H1 (cell line): ENCODE measurements around the gene GSG1L. TPM values are rescaled to one million over a fixed set of nuclear protein-coding genes. Genes with fewer than 3 reads are reported as not detected.
A peak's percentile ranks its signal among the peaks of the same experiment; 100 is the strongest.

Experiments used
- CTCF ChIA-PET: fragments of 300-600 bp; sonication (Branson Sonifier 250); formaldehyde crosslinking; loops from one replicate; lab custom pipeline; 2021; ENCODE audit not compliant: partially characterized antibody; lab: Charles Lee
- POLR2A ChIA-PET: fragments of 300-600 bp; sonication (Branson Sonifier 250); formaldehyde crosslinking; loops from one replicate; lab custom pipeline; 2021; ENCODE audit warnings: inconsistent platforms; ENCODE audit not compliant: partially characterized antibody; lab: Charles Lee
- DNase-seq, 2 experiments: peaks; one replicate each; pipeline versions ENCODE4 v3.0.0 to v3.0.0-alpha.2; 2010 to 2022; ENCODE audit warnings: low spot score in 2 of 2, low read depth in 1 of 2, mixed read lengths in 1 of 2
- FAIRE-seq: peaks from 2 replicates; lab custom pipeline; 2011; peaks lifted over from hg19 to GRCh38; lab: Jason Lieb, UNC
- H2AFZ ChIP-seq: 2 replicates; pipeline ENCODE4 v1.8.1; 2012; ENCODE audit warnings: low read length, inconsistent platforms
- H2AK5ac ChIP-seq: 2 replicates; pipeline ENCODE4 v1.6.1; 2013; ENCODE audit warnings: low read depth, low read length
- H2BK120ac ChIP-seq: replicated peaks from 2 replicates; pipeline ENCODE3; 2013; ENCODE audit warnings: low read depth, low read length, inconsistent platforms
- H2BK12ac ChIP-seq: 2 replicates; pipeline ENCODE4 v1.6.1; 2013; ENCODE audit warnings: low read depth, low read length
- H2BK15ac ChIP-seq: 2 replicates; pipeline ENCODE4 v1.6.1; 2013; ENCODE audit warnings: low read length
- H2BK20ac ChIP-seq: 2 replicates; pipeline ENCODE4 v1.6.1; 2013; ENCODE audit warnings: low read length
- H2BK5ac ChIP-seq: 2 replicates; pipeline ENCODE4 v1.6.1; 2013; ENCODE audit warnings: low read depth, low read length
- H3K14ac ChIP-seq: 2 replicates; pipeline ENCODE4 v1.6.1; 2013; ENCODE audit warnings: inconsistent platforms; ENCODE audit not compliant: insufficient read length
- H3K18ac ChIP-seq: 2 replicates; pipeline ENCODE4 v1.6.1; 2013; ENCODE audit warnings: low read length; ENCODE audit errors: extremely low read depth
- H3K23ac ChIP-seq: 2 replicates; pipeline ENCODE4 v1.6.1; 2013; ENCODE audit warnings: inconsistent platforms; ENCODE audit not compliant: insufficient read length
- H3K23me2 ChIP-seq: 2 replicates; pipeline ENCODE4 v1.6.1; 2013; ENCODE audit warnings: low read depth, low read length
- H3K27ac ChIP-seq: 2 replicates; pipeline ENCODE4 v1.6.1; 2011; ENCODE audit warnings: low read depth, low read length, inconsistent platforms
- H3K27me3 ChIP-seq, 4 experiments: replicated peaks in 1 of 4; 1 replicate in 1 of 4; 2 replicates in 3 of 4; pipeline versions ENCODE4 v1.6.1 to v1.8.1; 2011 to 2013; ENCODE audit warnings: low read length in 3 of 4, mild to moderate bottlenecking in 3 of 4, inconsistent platforms in 2 of 4, mixed read lengths in 2 of 4, moderate library complexity in 1 of 4; ENCODE audit not compliant: control insufficient read depth in 3 of 4, insufficient read depth in 3 of 4; ENCODE audit errors: extremely low read depth in 1 of 4
- H3K36me3 ChIP-seq, 4 experiments: 2 replicates each; pipeline versions ENCODE4 v1.6.1 to v1.8.1; 2011 to 2013; ENCODE audit warnings: mild to moderate bottlenecking in 4 of 4, low read length in 3 of 4, moderate library complexity in 2 of 4, control low read depth in 1 of 4, inconsistent platforms in 1 of 4; ENCODE audit not compliant: insufficient read depth in 4 of 4, control insufficient read depth in 2 of 4
- H3K4ac ChIP-seq: replicated peaks from 2 replicates; pipeline ENCODE3; 2013; ENCODE audit warnings: low read length, low read depth, mixed read lengths, inconsistent platforms; ENCODE audit not compliant: insufficient read length
- H3K4me1 ChIP-seq, 4 experiments: replicated peaks in 1 of 4; 1 replicate in 1 of 4; 2 replicates in 3 of 4; pipeline versions ENCODE4 v1.6.1 to v1.8.1; 2011 to 2013; ENCODE audit warnings: low read length in 3 of 4, inconsistent platforms in 2 of 4, mixed read lengths in 1 of 4; ENCODE audit not compliant: insufficient read depth in 4 of 4, control insufficient read depth in 3 of 4
- H3K4me2 ChIP-seq, 2 experiments: 2 replicates each; pipeline versions ENCODE4 v1.6.1 to v1.8.1; 2011 to 2013; ENCODE audit warnings: low read depth in 2 of 2, low read length in 2 of 2, control low read depth in 1 of 2, inconsistent platforms in 1 of 2, mild to moderate bottlenecking in 1 of 2; ENCODE audit not compliant: insufficient read depth in 1 of 2
- H3K4me3 ChIP-seq, 4 experiments: fragments of 200-600, 300-600 bp in 1 of 4; sonication (generic), shearing (Covaris generic), sonication (Bioruptor Twin) in 1 of 4; 2 replicates each; pipeline versions ENCODE4 v1.5.1 to v1.8.1; 2011 to 2016; ENCODE audit warnings: low read length in 4 of 4, low read depth in 3 of 4, control low read depth in 2 of 4, inconsistent platforms in 2 of 4, mild to moderate bottlenecking in 2 of 4, mixed read lengths in 1 of 4, moderate library complexity in 1 of 4; ENCODE audit not compliant: insufficient read depth in 2 of 4; ENCODE audit errors: extremely low read depth in 1 of 4
- H3K56ac ChIP-seq: replicated peaks from 2 replicates; pipeline ENCODE3; 2013; ENCODE audit warnings: low read depth, mild to moderate bottlenecking, mixed read lengths, low read length, inconsistent platforms; ENCODE audit not compliant: insufficient read length
- H3K79me1 ChIP-seq: 2 replicates; pipeline ENCODE4 v1.6.1; 2013; ENCODE audit warnings: low read depth, low read length, control low read depth
- H3K79me2 ChIP-seq, 2 experiments: 2 replicates each; pipeline versions ENCODE4 v1.6.1 to v1.8.1; 2012 to 2013; ENCODE audit warnings: low read length in 2 of 2, mild to moderate bottlenecking in 2 of 2, inconsistent platforms in 1 of 2; ENCODE audit not compliant: insufficient read depth in 2 of 2, control insufficient read depth in 1 of 2
- H3K9ac ChIP-seq, 4 experiments: replicated peaks in 1 of 4; 1 replicate in 1 of 4; 2 replicates in 3 of 4; pipeline versions ENCODE4 v1.6.1 to v1.8.1; 2011 to 2013; ENCODE audit warnings: low read depth in 3 of 4, low read length in 3 of 4, control low read depth in 2 of 4, mild to moderate bottlenecking in 2 of 4, moderate library complexity in 2 of 4, inconsistent platforms in 1 of 4; ENCODE audit errors: extremely low read depth in 1 of 4
- H3K9me3 ChIP-seq, 2 experiments: 2 replicates each; pipeline versions ENCODE4 v1.6.1 to v1.8.1; 2012 to 2013; ENCODE audit warnings: mild to moderate bottlenecking in 2 of 2, moderate library complexity in 2 of 2, control low read depth in 1 of 2, inconsistent platforms in 1 of 2, low read depth in 1 of 2, low read length in 1 of 2, mixed read lengths in 1 of 2; ENCODE audit not compliant: insufficient read depth in 2 of 2
- H4K20me1 ChIP-seq, 2 experiments: replicated peaks in 1 of 2; 2 replicates each; pipeline versions ENCODE3 to v1.8.1; 2011 to 2013; ENCODE audit warnings: inconsistent platforms in 2 of 2, low read length in 2 of 2, mild to moderate bottlenecking in 1 of 2; ENCODE audit not compliant: insufficient read depth in 2 of 2, control insufficient read depth in 1 of 2
- H4K5ac ChIP-seq: 2 replicates; pipeline ENCODE4 v1.6.1; 2013; ENCODE audit warnings: low read length, low read depth, mixed read lengths, inconsistent platforms; ENCODE audit not compliant: insufficient read length
- H4K8ac ChIP-seq: 2 replicates; pipeline ENCODE4 v1.8.0; 2013; ENCODE audit warnings: mild to moderate bottlenecking, moderate library complexity, low read length, inconsistent platforms; ENCODE audit not compliant: insufficient read depth; ENCODE audit errors: extremely low read depth
- H4K91ac ChIP-seq: replicated peaks from 2 replicates; pipeline ENCODE3; 2013; ENCODE audit warnings: low read length, mixed read lengths, inconsistent platforms; ENCODE audit not compliant: insufficient read length
- BACH1 ChIP-seq: IDR thresholded peaks from 2 replicates; pipeline ENCODE4 v1.6.1; 2012; ENCODE audit warnings: low read length, improper control_type of control experiment
- BCL11A ChIP-seq, 2 experiments: IDR thresholded peaks; one replicate each; pipeline ENCODE4 v1.6.1; 2011; ENCODE audit warnings: low read depth in 2 of 2, low read length in 2 of 2, mild to moderate bottlenecking in 2 of 2
- GTF2F1 ChIP-seq: IDR thresholded peaks from 2 replicates; pipeline ENCODE4 v1.6.1; 2012; ENCODE audit warnings: low read depth, low read length, improper control_type of control experiment, borderline replicate concordance
- PHF8 ChIP-seq: fragments of 200-600 bp; sonication (generic); conservative IDR thresholded peaks from 2 replicates; pipeline ENCODE4 v1.7.1; 2012; ENCODE audit warnings: low read depth, mild to moderate bottlenecking, inconsistent platforms, low read length, moderate library complexity
- RXRA ChIP-seq: IDR thresholded peaks from 2 replicates; pipeline ENCODE4 v1.6.1; 2011; ENCODE audit warnings: low read depth, mild to moderate bottlenecking, low read length, moderate library complexity; ENCODE audit not compliant: insufficient read depth
- ZNF274 ChIP-seq: IDR thresholded peaks from 2 replicates; pipeline ENCODE4 v1.7.0; 2012; ENCODE audit warnings: low read length, borderline replicate concordance; ENCODE audit errors: extremely low read depth
- WGBS, 2 experiments: shearing (Covaris generic) in 1 of 2; methylation state at CpG; one replicate each; pipeline versions ENCODE4 v1.1.6 to v1.1.7; 2013 to 2015; ENCODE audit warnings: low lambda C conversion rate in 2 of 2, mixed read lengths in 2 of 2, inconsistent platforms in 1 of 2, low coverage in 1 of 2, missing lambda C conversion rate in 1 of 2; ENCODE audit not compliant: insufficient replicate concordance in 2 of 2, insufficient coverage in 1 of 2, insufficient read length in 1 of 2; ENCODE audit errors: extremely low coverage in 1 of 2, missing lambda C conversion rate in 1 of 2; 5-methylcytosine and 5-hydroxymethylcytosine counted together
- polyA plus RNA-seq, 7 experiments: library from polyadenylated mRNA; depleted of rRNA in 3 of 7; stranded (reverse) in 5 of 7; unstranded in 2 of 7; fragments of >200 nt in 5 of 7; fragments of 200-250 nt in 2 of 7; gene quantifications; 1 replicate in 5 of 7; 2 replicates in 1 of 7; 4 replicates in 1 of 7; pipeline versions ENCODE4 v1.2.1 to v1.2.3, GENCODE V29; 2011 to 2013; ENCODE audit warnings: missing spikeins in 2 of 7, mixed read lengths in 2 of 7
- total RNA-seq: library from RNA; stranded (reverse); fragmentation: NEBNext Ultra II Directional; extraction: Animal tissue kit (Norgen Biotek cat#: 25700); gene quantifications from 2 replicates; pipeline ENCODE4 v1.2.1, GENCODE V29; 2021
- TF ChIP-seq, protein P1 (sequence below): IDR thresholded peaks from 2 replicates; pipeline ENCODE4 v1.6.1; 2011; ENCODE audit warnings: low read depth, mild to moderate bottlenecking, low read length; ENCODE audit not compliant: insufficient read depth

GSG1L gene
- total and polyA plus RNA-seq, 2 of the 8 experiments (the other 6 are each of a cell fraction or from before 2014, with no cell fraction given): 0.71 to 1.1 TPM

GRCh38 chr16:28096983-28097899 is 33.7 kb upstream of the GSG1L start:
- H4K20me1 ChIP-seq: peaks cover 0 to 9% of the 10 kb centered on the region in 2 experiments
- H3K27ac ChIP-seq: no peak overlapping the region
- H3K4me1 ChIP-seq: peaks cover 0 to 14% (median 8%) of the 10 kb centered on the region in 4 experiments; a peak in 6 of 7 replicates
- no peaks in the 10 kb centered on the region for H3K9me3 ChIP-seq
- no peak overlapping the region for H3K4me2 ChIP-seq
- DNase-seq: no peak
- H2AK5ac ChIP-seq: no peak overlapping the region
- no peak overlapping the region for H2BK20ac ChIP-seq
- WGBS, 2 experiments: 89% methylated on average over 16 of the region's 17 CpGs; no CpG with 5 or more reads in 1 of the 2 experiments
- no peak for FAIRE-seq
- H3K9ac ChIP-seq: no peak overlapping the region
- no peaks in the 10 kb centered on the region; the same call in 1 of the 2 replicates for H3K79me1 ChIP-seq
- H3K27me3 ChIP-seq: no peaks in the 10 kb centered on the region
- no peak overlapping the region for H3K18ac ChIP-seq
- no peak overlapping the region for H4K5ac ChIP-seq
- ChIA-PET CTCF (interaction anchor here (0.7 kb wide), 1 partner anchor 35 kb away, joined by 3 read pairs; no protein-coding TSS in a partner anchor), POLR2A (no interaction called here)
- no peak overlapping the region for H2BK15ac ChIP-seq
- no peak overlapping the region for H4K91ac ChIP-seq
- H2AFZ ChIP-seq: no peak overlapping the region
- H3K36me3 ChIP-seq: peaks cover 17 to 38% (median 24%) of the 10 kb centered on the region in 4 experiments
- H3K56ac ChIP-seq: no peak overlapping the region
- no peak overlapping the region for H3K14ac ChIP-seq
- H2BK5ac ChIP-seq: peak overlapping the region; percentile 16; the same call in 1 of the 2 replicates
- H2BK120ac ChIP-seq: no peak overlapping the region
- no peak overlapping the region for H3K4me3 ChIP-seq
- no peaks in the 10 kb centered on the region for H3K23me2 ChIP-seq
- H3K4ac ChIP-seq: no peak overlapping the region
- no peak overlapping the region for H2BK12ac ChIP-seq
- 0 out of 2 replicates have a peak overlapping the region, but pooled peaks have one; percentile 12 for H4K8ac ChIP-seq
- H3K79me2 ChIP-seq: no peaks in the 10 kb centered on the region
- no peak overlapping the region for H3K23ac ChIP-seq
- TF ChIP-seq GTF2F1 (no peak), ZNF274 (no peak), BACH1 (no peak), BCL11A (IDR thresholded peaks at IDR 0.05; ENCODE audit: low read depth in 2 of 2, low read length in 2 of 2) (no peak), RXRA (no peak), PHF8 (no peak)
- TF ChIP-seq, protein P1, sequence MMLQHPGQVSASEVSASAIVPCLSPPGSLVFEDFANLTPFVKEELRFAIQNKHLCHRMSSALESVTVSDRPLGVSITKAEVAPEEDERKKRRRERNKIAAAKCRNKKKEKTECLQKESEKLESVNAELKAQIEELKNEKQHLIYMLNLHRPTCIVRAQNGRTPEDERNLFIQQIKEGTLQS: no peak
